ENCODE measurements around the gene KLRC3.
"Not testable (repeated sequence)": the region's sequence is repeated elsewhere in the genome, so short reads cannot be mapped to it uniquely, and the experiment has no call there.

The KLRC3 gene

DNA sequence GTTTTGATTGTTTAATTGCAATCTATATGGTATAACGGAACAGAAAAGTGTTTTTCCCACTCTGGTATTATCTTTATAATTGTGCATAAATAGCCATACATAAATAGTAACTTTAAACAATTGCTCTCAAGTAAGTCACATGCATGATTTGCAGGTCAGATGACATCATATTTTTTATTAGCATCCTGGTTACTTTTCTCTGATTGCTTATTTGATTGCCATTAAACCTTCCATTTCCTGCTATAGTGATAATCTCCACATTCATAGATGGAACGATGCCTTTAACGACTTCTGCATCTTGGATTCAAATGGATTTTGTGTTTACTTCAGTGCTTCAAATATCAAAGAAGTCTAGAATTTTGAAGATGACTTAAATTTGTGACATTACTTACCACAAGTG, 27.1 kb downstream of the KLRC3 start:
- no peak for TF ChIP-seq EZH2phosphoT487 (IDR thresholded peaks at IDR 0.05; ENCODE audit: borderline replicate concordance, low read length)
- TF ChIP-seq, protein P1, sequence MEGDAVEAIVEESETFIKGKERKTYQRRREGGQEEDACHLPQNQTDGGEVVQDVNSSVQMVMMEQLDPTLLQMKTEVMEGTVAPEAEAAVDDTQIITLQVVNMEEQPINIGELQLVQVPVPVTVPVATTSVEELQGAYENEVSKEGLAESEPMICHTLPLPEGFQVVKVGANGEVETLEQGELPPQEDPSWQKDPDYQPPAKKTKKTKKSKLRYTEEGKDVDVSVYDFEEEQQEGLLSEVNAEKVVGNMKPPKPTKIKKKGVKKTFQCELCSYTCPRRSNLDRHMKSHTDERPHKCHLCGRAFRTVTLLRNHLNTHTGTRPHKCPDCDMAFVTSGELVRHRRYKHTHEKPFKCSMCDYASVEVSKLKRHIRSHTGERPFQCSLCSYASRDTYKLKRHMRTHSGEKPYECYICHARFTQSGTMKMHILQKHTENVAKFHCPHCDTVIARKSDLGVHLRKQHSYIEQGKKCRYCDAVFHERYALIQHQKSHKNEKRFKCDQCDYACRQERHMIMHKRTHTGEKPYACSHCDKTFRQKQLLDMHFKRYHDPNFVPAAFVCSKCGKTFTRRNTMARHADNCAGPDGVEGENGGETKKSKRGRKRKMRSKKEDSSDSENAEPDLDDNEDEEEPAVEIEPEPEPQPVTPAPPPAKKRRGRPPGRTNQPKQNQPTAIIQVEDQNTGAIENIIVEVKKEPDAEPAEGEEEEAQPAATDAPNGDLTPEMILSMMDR (IDR thresholded peaks at IDR 0.05; ENCODE audit: low read depth, low read length, poor library complexity, severe bottlenecking) = no peak
- Histone ChIP-seq H3K27ac (ENCODE audit: low read depth, low read length) (no peak overlapping the region), H3K4me3 (ENCODE audit: low read length) (no peak overlapping the region), H3K36me3 (ENCODE audit: control insufficient read depth, low read length) (peaks cover 4% of the 10 kb centered on the region; the same call in 1 of the 2 replicates), H3F3A (ENCODE audit: control insufficient read depth, insufficient read depth) (no peaks in the 10 kb centered on the region), H4K20me1 (ENCODE audit: control insufficient read depth, insufficient read depth, low read depth, low read length) (no peaks in the 10 kb centered on the region), H3K9me2 (replicated peaks; ENCODE audit: control insufficient read depth, low read length) (no peaks in the 10 kb centered on the region), H3K4me2 (ENCODE audit: low read length) (no peak overlapping the region), H3K9me3 (ENCODE audit: control insufficient read depth, insufficient read depth, low read length) (no peaks in the 10 kb centered on the region), H3K4me1 (ENCODE audit: control insufficient read depth, low read length) (peaks cover 25% of the 10 kb centered on the region), H3K27me3 (ENCODE audit: control insufficient read depth, low read length) (no peaks in the 10 kb centered on the region), H3K79me2 (ENCODE audit: control insufficient read depth, low read length) (no peaks in the 10 kb centered on the region)

- no peak overlapping the region for H3K4me3 ChIP-seq (ENCODE audit: low read length)
Measured at GRCh38 chr12:10392394-10392930, 27.9 kb downstream of the KLRC3 start.

DNA sequence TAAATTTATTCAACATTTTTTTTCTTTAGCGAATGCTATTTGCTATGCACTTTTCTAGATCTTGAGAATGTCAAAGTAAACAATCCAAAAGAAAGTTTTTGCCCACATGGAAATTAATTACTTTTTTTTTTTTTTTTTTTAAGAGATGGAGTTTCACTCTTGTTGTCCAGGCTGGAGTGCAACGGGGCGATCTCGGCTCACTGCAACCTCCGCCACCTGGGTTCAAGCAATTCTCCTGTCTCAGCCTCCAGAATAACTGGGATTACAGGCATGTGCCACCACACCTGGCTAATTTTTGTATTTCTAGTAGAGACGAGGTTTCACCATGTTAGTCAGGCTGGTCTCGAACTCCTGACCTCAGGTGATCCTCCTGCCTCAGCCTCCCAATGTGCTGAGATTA, 29.4 kb downstream of the KLRC3 start:
- not testable (repeated sequence) for H3K79me2 ChIP-seq (ENCODE audit: control insufficient read depth, low read length)
- H3K4me1 ChIP-seq (ENCODE audit: control insufficient read depth, low read length) = peaks cover 25% of the 10 kb centered on the region

More at GRCh38 chr12:10392394-10392930, 27.9 kb downstream of the KLRC3 start:
- Histone ChIP-seq H3K9me2 (replicated peaks; ENCODE audit: control insufficient read depth, low read length) (no peaks in the 10 kb centered on the region), H3K9me3 (ENCODE audit: control insufficient read depth, insufficient read depth, low read length) (no peaks in the 10 kb centered on the region), H3F3A (ENCODE audit: control insufficient read depth, insufficient read depth) (no peaks in the 10 kb centered on the region), H3K27me3 (ENCODE audit: control insufficient read depth, low read length) (no peaks in the 10 kb centered on the region), H3K79me2 (ENCODE audit: control insufficient read depth, low read length) (no peaks in the 10 kb centered on the region), H4K20me1 (ENCODE audit: control insufficient read depth, insufficient read depth, low read depth, low read length) (no peaks in the 10 kb centered on the region), H3K4me2 (ENCODE audit: low read length) (no peak overlapping the region), H3K4me1 (ENCODE audit: control insufficient read depth, low read length) (peaks cover 25% of the 10 kb centered on the region), H3K36me3 (ENCODE audit: control insufficient read depth, low read length) (peaks cover 4% of the 10 kb centered on the region; the same call in 1 of the 2 replicates), H3K27ac (ENCODE audit: low read depth, low read length) (no peak overlapping the region)
- TF ChIP-seq EZH2phosphoT487 (IDR thresholded peaks at IDR 0.05; ENCODE audit: borderline replicate concordance, low read length) = no peak
- TF ChIP-seq, protein P1 (IDR thresholded peaks at IDR 0.05; ENCODE audit: low read depth, low read length, poor library complexity, severe bottlenecking) = no peak

GRCh38 chr12:10389904-10390303, 30.5 kb downstream of the KLRC3 start, which contains the start of gene KLRK1:
KLRK1 (minus strand) TSS chr12:10390041; CDS start chr12:10388810, 1,231 bp downstream.
- no peak within 1 kb of the TSS for H3K4me2 ChIP-seq (ENCODE audit: low read length)
- no peaks in the 10 kb centered on the region for H3K27me3 ChIP-seq (ENCODE audit: control insufficient read depth, low read length)
- H3F3A ChIP-seq (ENCODE audit: control insufficient read depth, insufficient read depth) = no peaks in the 10 kb centered on the region
- TF ChIP-seq, protein P1 (IDR thresholded peaks at IDR 0.05; ENCODE audit: low read depth, low read length, poor library complexity, severe bottlenecking) = no peak
- no peak for TF ChIP-seq EZH2phosphoT487 (IDR thresholded peaks at IDR 0.05; ENCODE audit: borderline replicate concordance, low read length)
- no peaks in the 10 kb centered on the region for H3K9me3 ChIP-seq (ENCODE audit: control insufficient read depth, insufficient read depth, low read length)
- no peaks in the 10 kb centered on the region for H3K36me3 ChIP-seq (ENCODE audit: control insufficient read depth, low read length)
- H3K9me2 ChIP-seq (replicated peaks; ENCODE audit: control insufficient read depth, low read length) = no peaks in the 10 kb centered on the region
- H3K4me3 ChIP-seq (ENCODE audit: low read length) = no peak within 1 kb of the TSS
- no peaks in the 10 kb centered on the region for H3K79me2 ChIP-seq (ENCODE audit: control insufficient read depth, low read length)
- no peaks in the 10 kb centered on the region for H4K20me1 ChIP-seq (ENCODE audit: control insufficient read depth, insufficient read depth, low read depth, low read length)
- no peak within 1 kb of the TSS for H3K27ac ChIP-seq (ENCODE audit: low read depth, low read length)
- peaks cover 15% of the 10 kb centered on the region for H3K4me1 ChIP-seq (ENCODE audit: control insufficient read depth, low read length)

More for the DNA sequence above, 29.4 kb downstream of the KLRC3 start:
- not testable (repeated sequence) for H3K4me3 ChIP-seq (ENCODE audit: low read length); H3K4me2 ChIP-seq (ENCODE audit: low read length); H3K27me3 ChIP-seq (ENCODE audit: control insufficient read depth, low read length); H3K9me3 ChIP-seq (ENCODE audit: control insufficient read depth, insufficient read depth, low read length); H3K9me2 ChIP-seq (replicated peaks; ENCODE audit: control insufficient read depth, low read length); H3K27ac ChIP-seq (ENCODE audit: low read depth, low read length); H3F3A ChIP-seq (ENCODE audit: control insufficient read depth, insufficient read depth); H3K36me3 ChIP-seq (ENCODE audit: control insufficient read depth, low read length); H4K20me1 ChIP-seq (ENCODE audit: control insufficient read depth, insufficient read depth, low read depth, low read length)
